ENCODE results near the gene CTDSP1. TPM values are rescaled to one million over a fixed set of nuclear protein-coding genes. Genes with fewer than 3 reads are reported as not detected.

The CTDSP1 gene, protein sequence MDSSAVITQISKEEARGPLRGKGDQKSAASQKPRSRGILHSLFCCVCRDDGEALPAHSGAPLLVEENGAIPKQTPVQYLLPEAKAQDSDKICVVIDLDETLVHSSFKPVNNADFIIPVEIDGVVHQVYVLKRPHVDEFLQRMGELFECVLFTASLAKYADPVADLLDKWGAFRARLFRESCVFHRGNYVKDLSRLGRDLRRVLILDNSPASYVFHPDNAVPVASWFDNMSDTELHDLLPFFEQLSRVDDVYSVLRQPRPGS
- 95.5 TPM for polyA plus RNA-seq (ENCODE audit: insufficient read length)

- peak; percentile 95 for DNase-seq (ENCODE audit: low read depth)
Measured at GRCh38 chr2:218399391-218400166, at the start of gene CTDSP1. TSS of gene CTDSP1 (plus strand) at chr2:218399868. CDS start at chr2:218400091, 223 bp downstream.

DNA sequence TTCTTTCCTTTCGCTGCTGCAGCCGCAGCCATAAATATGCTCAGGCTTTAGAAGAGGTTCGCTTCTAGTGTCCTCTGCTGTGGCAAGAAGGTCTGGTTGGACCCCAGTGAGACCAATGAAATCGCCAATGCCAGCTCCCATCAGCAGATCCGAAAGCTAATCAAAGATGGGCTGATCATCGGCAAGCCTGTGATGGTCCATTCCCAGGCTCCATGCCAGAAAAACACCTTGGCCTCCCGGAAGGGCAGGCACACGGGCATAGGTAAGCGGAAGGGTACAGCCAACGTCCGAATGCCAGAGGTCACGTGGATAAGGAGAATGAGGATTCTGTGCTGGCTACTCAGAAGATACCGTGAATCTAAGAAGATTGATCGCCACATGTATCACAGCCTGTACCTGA is 45.6 kb upstream of the CTDSP1 start:
- no peak for DNase-seq (ENCODE audit: low read depth)

DNA sequence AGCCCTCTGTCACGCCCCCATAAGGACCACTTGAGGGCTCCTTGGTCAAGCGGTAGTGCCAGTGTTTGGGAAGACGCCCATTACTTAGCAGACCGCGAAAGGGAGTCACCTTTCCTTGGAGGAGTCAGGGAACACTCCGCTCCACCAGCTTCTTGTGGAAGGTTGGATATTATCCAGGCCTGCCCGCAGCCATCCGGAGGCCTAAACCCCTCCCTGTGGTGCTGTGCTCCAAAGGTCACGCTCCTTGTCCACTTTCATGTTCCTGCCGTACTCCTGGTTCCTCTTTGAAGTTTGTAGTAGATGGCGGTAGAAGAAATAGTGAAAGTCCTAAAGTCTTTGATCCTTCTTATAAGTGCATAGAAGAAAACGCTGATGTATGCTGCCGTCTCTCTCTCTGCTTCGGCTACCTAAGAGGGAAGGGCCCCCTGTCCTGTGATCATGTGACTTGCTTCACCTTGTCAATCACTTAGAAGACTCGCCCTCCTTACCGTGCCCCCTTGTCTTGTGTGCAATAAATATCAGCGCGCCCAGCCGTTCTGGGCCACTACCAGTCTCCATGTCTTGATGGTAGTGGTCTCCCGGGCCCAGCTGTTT is 44.7 kb upstream of the CTDSP1 start:
- DNase-seq (ENCODE audit: low read depth), result no peak

- no peak for DNase-seq (ENCODE audit: low read depth)
Measured at GRCh38 chr2:218357236-218358177, 42.2 kb upstream of the CTDSP1 start.

- DNase-seq (ENCODE audit: low read depth), result no peak
Measured at GRCh38 chr2:218360453-218360852, 39.2 kb upstream of the CTDSP1 start.

DNA sequence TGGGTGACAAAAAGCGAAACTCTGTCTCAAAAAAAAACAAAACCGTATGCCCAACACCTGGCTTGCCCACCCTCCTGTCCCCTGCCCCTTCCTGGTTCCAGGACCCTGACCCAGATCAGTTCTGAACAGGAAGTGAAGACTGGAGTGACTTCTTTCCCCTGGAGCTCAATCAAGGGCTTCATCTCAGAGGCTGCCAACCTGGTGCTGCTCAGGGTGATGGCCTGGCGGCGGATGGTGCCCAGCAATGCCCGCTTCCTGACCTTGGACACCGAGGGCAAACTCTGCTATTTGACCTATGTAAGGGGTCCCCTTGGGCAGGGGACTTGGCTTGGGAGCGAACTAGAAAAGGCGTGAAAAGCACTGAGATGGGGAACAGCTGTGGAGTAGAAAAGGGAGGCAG is 37.1 kb upstream of the CTDSP1 start:
- no peak for DNase-seq (ENCODE audit: low read depth)

DNA sequence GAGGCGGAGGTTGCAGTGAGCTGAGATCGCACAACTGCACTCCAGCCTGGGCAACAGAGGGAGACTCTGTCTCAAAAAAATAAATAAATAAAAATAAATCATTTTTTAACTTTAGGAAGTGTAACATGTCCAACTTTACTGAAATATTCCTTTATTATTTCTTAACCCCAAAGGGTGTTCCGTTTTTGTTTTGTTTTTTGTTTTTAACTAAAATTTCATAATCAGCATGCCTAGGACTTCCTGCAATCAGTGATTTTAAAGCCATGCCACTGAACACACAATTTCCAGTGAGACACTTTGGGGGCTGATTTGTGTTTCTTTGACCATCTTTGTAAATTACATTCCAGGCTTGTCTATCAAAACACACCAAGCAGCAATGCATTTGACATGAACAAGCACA is 35.9 kb upstream of the CTDSP1 start:
- DNase-seq (ENCODE audit: low read depth), result no peak

DNA sequence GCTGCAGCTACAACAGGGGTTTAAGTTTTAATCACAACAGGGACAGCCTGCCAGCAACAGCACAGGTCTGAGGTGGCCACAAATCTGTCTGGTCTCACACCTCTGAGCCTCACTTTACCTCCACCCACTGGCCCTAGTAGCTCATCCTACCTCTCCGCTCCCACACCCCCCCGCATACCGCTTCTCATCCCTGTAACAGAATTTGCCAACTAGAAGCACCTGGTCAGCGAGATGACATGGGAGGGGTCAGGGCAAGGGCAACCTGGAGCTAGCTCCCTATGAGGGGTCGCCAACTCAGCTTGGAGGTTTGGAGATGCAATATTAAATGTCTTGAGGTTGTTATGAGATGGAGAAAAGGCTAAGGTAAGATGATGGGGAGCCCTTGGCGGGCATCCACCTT is 35.5 kb upstream of the CTDSP1 start:
- no peak for DNase-seq (ENCODE audit: low read depth)

DNA sequence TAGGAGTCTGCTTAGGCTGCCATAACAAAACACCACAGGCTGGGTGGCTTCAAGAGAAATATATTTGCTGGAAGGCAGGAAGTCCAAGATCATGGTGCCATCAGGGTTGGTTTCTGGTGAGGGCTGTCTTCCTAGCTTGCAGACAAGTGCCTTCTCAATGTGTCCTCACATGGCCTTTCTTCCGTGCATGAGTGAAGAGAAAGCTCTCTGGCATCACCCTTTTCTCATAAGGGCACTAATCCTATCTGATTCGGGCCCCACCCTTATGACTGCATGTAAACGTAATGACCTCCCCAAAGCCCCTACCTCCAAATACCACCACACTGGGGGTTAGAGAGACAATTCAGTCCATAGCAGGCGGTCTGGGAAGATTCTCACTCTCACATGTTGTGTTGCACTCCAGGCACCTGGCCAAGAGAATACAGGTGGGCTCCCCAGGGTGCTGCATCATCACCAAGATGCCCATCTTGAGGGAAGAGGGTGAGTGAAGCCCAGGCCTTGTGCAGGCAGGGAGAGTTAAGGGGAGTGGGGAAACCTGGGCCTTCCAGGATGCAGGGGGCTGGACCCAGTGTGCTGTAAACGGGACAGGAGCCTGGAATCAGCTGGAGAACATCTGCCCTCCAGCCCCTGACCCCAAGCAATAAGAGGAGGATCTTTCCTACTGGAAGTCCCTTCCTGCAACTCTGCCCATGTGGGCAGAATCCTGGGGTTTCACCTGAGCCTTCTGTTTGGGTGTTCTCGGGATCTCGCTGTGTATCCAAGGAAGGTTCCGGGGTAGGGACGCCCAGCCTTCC is 32.9 kb upstream of the CTDSP1 start:
- no peak for DNase-seq (ENCODE audit: low read depth)

DNA sequence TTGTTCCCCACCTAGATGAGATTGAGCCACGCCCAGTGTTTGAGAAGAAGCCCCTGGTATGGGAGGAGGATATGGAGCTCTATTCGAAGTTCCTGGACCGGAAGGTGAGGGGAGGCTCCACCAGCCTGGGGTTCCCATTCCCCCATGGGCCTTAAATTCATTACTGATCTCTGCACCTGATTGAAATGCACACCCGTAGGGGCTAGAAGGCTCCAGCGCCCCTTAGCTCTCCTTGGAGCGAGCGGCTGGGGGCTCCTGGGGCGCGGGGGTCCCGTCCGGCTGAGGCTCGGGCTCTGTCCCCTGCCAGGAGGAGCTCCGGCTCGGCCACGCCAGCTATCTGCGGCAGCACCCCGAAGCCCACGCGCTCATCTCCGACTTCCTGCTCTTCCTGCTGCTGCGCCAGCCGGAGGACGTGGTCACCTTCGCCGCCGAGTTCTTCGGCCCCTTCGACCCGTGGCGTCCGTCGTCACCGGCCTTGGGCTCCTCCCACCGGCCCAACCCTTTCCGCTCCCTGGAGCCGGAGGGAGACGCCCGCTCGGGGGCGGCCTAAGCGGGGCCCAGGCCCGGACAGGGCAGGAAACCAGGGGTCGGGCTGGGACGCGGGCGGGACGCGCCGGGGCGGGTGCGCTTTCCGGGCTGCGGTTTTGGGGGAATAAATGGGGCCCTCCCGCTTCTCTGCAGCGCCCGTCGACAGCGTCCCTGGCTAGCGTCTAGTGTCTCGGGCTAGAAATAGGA is 32.1 kb upstream of the CTDSP1 start:
- DNase-seq (ENCODE audit: low read depth), result peak; percentile 50

- DNase-seq (ENCODE audit: low read depth), result no peak
Measured at GRCh38 chr2:218368150-218368528, 31.5 kb upstream of the CTDSP1 start.

GRCh38 chr2:218368621-218369153 is 31.0 kb upstream of the CTDSP1 start:
- no peak for DNase-seq (ENCODE audit: low read depth)

DNA sequence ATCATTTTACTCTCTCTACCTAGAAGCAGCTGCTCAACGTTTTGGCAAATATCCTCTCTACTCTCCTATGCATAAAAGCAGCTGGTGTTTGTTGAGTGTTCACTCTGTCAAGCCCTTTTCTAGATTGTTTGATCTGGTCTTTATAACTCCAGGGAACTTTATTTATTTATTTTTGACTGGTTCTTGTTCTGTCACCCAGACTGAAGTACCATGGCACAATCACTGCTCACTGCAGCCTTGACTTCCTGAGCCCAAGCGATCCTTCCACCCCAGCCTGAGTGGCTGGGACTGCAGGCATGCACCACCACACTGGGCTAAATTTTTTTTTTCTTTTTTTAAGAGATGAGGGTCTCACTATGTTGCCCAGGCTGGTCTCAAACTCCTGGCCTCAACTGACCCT is 30.3 kb upstream of the CTDSP1 start:
- no peak for DNase-seq (ENCODE audit: low read depth)

DNA sequence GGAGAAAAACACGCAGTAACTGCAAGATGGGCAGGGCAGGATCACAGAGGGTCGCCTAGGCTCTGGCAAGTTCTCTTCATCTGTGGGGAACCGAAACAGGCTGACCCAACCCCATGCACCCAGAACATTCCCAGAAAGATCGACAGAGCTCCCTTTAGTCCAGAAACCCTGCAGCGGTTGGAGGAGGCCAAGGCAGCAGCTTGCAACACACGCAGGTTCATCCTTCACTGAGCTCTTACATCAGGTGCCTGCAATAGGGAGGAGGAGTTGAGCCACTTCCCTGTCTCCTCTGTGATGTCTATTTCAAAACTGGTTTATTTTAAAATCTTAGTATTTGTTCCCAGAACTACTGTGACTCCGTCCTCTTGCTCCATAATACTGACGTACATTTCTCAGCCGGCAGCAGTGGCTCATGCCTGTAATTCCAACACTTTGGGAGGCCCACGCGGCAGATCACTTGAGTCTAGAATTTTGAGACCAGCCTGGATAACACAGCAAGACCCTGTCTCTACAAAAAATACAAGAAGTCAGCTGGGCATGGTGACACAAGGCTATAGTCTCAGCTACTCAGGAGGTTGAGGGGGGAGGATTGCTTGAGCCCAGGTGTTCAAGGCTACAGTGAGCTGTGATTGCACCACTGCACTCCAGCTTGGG is 29.1 kb upstream of the CTDSP1 start:
- no peak for DNase-seq (ENCODE audit: low read depth)

DNA sequence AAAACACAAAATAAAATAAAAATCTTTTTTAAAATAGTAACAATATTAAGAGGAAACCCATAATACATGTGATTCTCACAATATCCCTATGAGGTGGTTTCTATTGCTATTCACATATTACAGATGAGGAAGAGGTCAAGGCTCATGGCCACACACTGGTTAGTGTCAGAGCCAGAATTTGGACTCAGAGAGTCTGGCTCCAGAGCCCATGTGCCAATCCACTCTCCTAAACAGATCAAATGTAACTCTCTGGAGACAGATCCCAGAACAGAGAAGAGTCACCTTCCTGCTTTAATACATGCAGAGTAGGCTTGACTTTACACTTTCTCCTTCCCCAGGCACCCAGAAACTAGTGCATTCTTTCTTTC is 27.7 kb upstream of the CTDSP1 start:
- no peak for DNase-seq (ENCODE audit: low read depth)

DNA sequence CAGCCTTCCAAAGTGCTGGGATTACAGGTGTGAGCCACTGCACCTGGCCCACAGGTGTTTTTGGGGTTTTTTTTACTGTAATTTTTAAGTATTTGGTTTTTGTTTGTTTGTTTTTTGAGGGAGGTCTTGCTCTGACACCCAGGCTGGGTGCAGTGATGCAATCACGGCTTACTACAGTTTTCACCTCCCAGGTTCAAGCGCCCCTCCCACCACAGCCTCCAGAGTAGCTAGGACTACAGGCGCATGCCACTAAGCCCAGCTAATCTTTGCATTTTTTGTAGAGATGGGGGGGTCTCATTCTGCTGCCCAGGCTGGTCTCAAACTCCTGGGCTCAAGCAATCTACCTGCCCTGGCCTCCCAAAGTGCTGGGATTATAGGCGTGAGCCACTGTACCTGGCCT is 24.9 kb upstream of the CTDSP1 start:
- no peak for DNase-seq (ENCODE audit: low read depth)

DNA sequence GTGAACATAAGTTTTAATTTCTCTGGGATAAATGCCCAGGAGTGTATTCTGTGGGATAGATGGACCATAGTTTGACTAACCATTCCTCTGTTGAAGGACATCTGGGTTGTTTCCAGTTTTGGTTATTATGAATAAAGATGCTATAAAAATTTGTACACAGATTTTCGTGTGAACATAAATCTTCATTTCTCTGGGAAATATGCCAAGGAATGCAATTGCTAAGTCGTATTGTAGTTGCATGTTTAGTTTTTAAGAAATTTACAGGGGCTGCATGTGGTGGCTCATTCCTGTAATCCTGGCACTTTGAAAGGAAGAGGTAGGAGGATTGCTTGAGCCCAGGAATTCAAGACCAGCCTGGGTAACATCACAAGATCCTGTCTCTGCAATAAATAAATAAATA is 24.5 kb upstream of the CTDSP1 start:
- DNase-seq (ENCODE audit: low read depth), result no peak

DNA sequence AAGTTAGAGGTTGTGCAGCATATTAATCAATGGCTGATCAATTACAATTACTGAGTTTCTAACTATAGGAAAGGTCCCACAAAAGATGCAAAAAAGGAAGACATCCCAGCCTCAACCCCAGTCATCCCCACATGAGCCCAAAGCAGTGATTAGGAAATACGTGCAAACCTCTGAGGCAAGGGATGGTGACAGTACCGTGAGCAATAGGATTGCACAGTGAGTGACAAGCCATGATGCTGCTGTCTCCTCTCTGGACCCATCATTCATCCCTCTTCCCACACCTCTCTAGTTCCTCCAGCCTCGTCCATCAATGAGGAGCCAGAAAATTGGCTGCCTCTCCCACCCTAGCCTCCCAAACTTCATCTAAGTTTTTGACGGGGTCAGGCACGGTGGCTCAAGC is 21.6 kb upstream of the CTDSP1 start:
- no peak for DNase-seq (ENCODE audit: low read depth)

- DNase-seq (ENCODE audit: low read depth), result no peak
Measured at GRCh38 chr2:218381916-218382366, 17.7 kb upstream of the CTDSP1 start, which contains the start of gene SLC11A1. TSS of gene SLC11A1 (plus strand) at chr2:218382273. CDS start at chr2:218382369, 96 bp downstream.
